HL-60 (cell line): ENCODE measurements around the gene ADNP.

Source experiments
- DNase-seq, 2 experiments: peaks; one replicate each; pipeline ENCODE4 v3.0.0-alpha.2; 2010 to 2020; ENCODE audit warnings: low read depth in 1 of 2, low spot score in 1 of 2
- H3K27ac ChIP-seq: fragments of 250-450 bp; sonication (Bioruptor Pico); replicated peaks from 2 replicates; pipeline ENCODE4 v1.5.1; 2020; ENCODE audit warnings: mild to moderate bottlenecking, moderate library complexity
- H3K27me3 ChIP-seq: fragments of 250-450 bp; sonication (Bioruptor Pico); 2 replicates; pipeline ENCODE4 v1.5.1; 2021; ENCODE audit warnings: mild to moderate bottlenecking, moderate library complexity; ENCODE audit not compliant: insufficient read depth, poor library complexity, severe bottlenecking
- H3K4me3 ChIP-seq: replicated peaks from 2 replicates; pipeline ENCODE4 v1.5.1; 2011; ENCODE audit warnings: mild to moderate bottlenecking, control low read depth, low read length; ENCODE audit not compliant: insufficient read depth
- GABPA ChIP-seq: IDR thresholded peaks from 2 replicates; pipeline ENCODE4 v1.6.1; 2012; ENCODE audit warnings: low read depth
- POLR2AphosphoS5 ChIP-seq: IDR thresholded peaks from 2 replicates; pipeline ENCODE4 v1.6.1; 2012; ENCODE audit warnings: low read depth
- SPI1 ChIP-seq: IDR thresholded peaks from 2 replicates; pipeline ENCODE4 v1.6.1; 2012; ENCODE audit warnings: low read depth, mild to moderate bottlenecking, borderline replicate concordance
- TF ChIP-seq, protein P1 (sequence below): IDR thresholded peaks from 2 replicates; pipeline ENCODE4 v1.6.1; 2012; ENCODE audit warnings: low read depth; ENCODE audit not compliant: insufficient replicate concordance
- TF ChIP-seq, protein P2 (sequence below): IDR thresholded peaks from one replicate; pipeline ENCODE4 v1.5.1; 2011; ENCODE audit warnings: low read length, control low read depth, inconsistent platforms; ENCODE audit not compliant: insufficient read depth

ADNP gene

DNA sequence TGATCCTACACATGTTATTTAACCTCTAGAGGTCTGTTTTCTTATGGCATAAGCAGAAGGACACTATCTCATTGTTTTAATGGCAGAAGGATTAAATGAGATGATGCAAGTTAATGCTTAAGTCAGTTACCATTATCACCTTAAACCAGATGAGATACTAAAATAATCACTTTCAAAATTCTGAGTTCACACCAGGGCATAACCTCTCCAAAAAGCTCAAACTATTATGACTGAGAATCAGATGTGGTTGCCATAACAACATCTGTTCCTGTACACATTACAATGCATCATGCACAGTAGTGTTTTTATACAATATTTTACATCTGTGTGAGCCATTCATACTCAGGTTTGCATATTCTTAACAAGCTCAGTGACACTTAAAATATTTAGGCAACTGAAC is 10.2 kb downstream of the ADNP start:
- Histone ChIP-seq H3K4me3 (no peak overlapping the region), H3K27me3 (no peaks in the 10 kb centered on the region), H3K27ac (no peak overlapping the region)
- TF ChIP-seq SPI1 (no peak), GABPA (no peak), POLR2AphosphoS5 (no peak)
- TF ChIP-seq, protein P1, sequence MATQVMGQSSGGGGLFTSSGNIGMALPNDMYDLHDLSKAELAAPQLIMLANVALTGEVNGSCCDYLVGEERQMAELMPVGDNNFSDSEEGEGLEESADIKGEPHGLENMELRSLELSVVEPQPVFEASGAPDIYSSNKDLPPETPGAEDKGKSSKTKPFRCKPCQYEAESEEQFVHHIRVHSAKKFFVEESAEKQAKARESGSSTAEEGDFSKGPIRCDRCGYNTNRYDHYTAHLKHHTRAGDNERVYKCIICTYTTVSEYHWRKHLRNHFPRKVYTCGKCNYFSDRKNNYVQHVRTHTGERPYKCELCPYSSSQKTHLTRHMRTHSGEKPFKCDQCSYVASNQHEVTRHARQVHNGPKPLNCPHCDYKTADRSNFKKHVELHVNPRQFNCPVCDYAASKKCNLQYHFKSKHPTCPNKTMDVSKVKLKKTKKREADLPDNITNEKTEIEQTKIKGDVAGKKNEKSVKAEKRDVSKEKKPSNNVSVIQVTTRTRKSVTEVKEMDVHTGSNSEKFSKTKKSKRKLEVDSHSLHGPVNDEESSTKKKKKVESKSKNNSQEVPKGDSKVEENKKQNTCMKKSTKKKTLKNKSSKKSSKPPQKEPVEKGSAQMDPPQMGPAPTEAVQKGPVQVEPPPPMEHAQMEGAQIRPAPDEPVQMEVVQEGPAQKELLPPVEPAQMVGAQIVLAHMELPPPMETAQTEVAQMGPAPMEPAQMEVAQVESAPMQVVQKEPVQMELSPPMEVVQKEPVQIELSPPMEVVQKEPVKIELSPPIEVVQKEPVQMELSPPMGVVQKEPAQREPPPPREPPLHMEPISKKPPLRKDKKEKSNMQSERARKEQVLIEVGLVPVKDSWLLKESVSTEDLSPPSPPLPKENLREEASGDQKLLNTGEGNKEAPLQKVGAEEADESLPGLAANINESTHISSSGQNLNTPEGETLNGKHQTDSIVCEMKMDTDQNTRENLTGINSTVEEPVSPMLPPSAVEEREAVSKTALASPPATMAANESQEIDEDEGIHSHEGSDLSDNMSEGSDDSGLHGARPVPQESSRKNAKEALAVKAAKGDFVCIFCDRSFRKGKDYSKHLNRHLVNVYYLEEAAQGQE = no peak
- TF ChIP-seq, protein P2, sequence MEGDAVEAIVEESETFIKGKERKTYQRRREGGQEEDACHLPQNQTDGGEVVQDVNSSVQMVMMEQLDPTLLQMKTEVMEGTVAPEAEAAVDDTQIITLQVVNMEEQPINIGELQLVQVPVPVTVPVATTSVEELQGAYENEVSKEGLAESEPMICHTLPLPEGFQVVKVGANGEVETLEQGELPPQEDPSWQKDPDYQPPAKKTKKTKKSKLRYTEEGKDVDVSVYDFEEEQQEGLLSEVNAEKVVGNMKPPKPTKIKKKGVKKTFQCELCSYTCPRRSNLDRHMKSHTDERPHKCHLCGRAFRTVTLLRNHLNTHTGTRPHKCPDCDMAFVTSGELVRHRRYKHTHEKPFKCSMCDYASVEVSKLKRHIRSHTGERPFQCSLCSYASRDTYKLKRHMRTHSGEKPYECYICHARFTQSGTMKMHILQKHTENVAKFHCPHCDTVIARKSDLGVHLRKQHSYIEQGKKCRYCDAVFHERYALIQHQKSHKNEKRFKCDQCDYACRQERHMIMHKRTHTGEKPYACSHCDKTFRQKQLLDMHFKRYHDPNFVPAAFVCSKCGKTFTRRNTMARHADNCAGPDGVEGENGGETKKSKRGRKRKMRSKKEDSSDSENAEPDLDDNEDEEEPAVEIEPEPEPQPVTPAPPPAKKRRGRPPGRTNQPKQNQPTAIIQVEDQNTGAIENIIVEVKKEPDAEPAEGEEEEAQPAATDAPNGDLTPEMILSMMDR = no peak
- no peak for DNase-seq

DNA sequence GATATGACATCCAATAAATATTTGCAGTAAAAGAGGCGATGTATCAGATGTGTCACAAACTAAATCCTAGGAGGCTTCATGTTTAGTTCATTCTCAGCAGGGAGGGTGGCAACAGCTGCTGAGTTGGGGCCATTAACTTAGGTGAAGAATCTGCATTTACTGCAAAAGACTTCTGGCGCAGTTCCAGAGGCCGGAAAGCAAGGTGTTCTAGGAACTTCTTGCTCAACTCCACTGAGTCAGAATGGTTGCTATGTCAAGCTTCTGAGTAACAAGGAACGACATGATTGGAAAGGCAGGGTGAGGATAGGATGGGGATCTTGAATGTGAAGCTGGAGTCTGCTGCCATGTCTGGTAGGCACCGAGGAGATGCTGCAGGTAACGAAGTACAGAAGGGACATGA is 11.7 kb downstream of the ADNP start:
- Histone ChIP-seq H3K4me3 (no peak overlapping the region), H3K27me3 (no peaks in the 10 kb centered on the region), H3K27ac (no peak overlapping the region)
- no peak for DNase-seq
- TF ChIP-seq GABPA (no peak), POLR2AphosphoS5 (no peak)

DNA sequence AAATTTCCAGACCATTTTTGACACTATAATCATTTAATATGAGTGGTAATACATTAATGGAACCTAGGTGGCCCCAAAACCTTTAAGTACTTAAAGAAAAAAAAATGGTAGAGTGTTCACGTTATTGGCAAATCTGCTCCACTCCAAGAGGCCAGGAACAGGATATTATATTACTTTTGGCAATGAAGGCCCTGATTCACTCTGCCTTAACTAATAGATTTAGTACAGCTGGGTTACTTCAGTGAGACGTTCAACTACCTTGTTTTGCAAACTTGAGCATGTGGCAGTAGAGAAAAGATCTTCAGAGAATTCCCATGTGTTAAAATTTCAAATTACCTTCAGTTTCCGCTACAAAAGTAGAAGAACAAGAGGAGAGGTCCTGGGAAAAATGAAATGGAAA is 12.8 kb downstream of the ADNP start:
- H3K27ac ChIP-seq = no peak overlapping the region
- H3K4me3 ChIP-seq = no peak overlapping the region
- no peak for DNase-seq
- no peaks in the 10 kb centered on the region for H3K27me3 ChIP-seq
- TF ChIP-seq, protein P2 = no peak
- TF ChIP-seq POLR2AphosphoS5 (no peak), GABPA (no peak), SPI1 (no peak)
- TF ChIP-seq, protein P1 = no peak

DNA sequence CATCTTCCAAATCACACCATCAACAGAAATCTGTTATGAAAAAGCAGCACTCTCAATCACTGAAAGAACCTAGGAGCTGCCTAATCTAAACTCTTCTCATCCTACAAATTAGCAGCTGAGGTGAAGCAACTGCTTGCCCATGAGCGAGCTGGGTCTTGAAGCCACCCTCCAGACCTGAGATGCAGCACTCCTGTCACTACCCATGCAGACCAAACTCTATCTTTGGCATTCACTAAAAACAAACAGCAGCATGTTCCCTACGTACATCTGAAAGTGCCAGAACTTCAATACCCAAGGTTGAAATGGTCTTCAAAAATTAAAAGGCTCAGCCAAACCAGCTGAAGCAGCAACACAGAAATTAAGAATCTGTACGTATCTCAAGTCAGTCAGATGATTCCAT is 14.3 kb downstream of the ADNP start:
- TF ChIP-seq GABPA (no peak), POLR2AphosphoS5 (no peak), SPI1 (no peak)
- TF ChIP-seq, protein P2 = no peak
- TF ChIP-seq, protein P1 = no peak
- Histone ChIP-seq H3K27me3 (no peaks in the 10 kb centered on the region), H3K27ac (no peak overlapping the region), H3K4me3 (no peak overlapping the region)
- no peak for DNase-seq
